ENCODE measurements around the gene TCEA3. TPM values are rescaled to one million over a fixed set of nuclear protein-coding genes. Genes with fewer than 3 reads are reported as not detected.

TCEA3 gene
- total RNA-seq, 4 donors from 2014 or later: 64.6 to 125 (median 104) TPM

- H3K27ac ChIP-seq: no peak overlapping the region
- H3K4me1 ChIP-seq: peaks cover 2 to 31% (median 5%) of the 10 kb centered on the region in 4 donors
- no peak for TF ChIP-seq POLR2A (IDR thresholded peaks at IDR 0.05)
- TF ChIP-seq, protein P1, sequence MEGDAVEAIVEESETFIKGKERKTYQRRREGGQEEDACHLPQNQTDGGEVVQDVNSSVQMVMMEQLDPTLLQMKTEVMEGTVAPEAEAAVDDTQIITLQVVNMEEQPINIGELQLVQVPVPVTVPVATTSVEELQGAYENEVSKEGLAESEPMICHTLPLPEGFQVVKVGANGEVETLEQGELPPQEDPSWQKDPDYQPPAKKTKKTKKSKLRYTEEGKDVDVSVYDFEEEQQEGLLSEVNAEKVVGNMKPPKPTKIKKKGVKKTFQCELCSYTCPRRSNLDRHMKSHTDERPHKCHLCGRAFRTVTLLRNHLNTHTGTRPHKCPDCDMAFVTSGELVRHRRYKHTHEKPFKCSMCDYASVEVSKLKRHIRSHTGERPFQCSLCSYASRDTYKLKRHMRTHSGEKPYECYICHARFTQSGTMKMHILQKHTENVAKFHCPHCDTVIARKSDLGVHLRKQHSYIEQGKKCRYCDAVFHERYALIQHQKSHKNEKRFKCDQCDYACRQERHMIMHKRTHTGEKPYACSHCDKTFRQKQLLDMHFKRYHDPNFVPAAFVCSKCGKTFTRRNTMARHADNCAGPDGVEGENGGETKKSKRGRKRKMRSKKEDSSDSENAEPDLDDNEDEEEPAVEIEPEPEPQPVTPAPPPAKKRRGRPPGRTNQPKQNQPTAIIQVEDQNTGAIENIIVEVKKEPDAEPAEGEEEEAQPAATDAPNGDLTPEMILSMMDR (IDR thresholded peaks at IDR 0.05): no peak
- no peak for DNase-seq
- H3K4me3 ChIP-seq: no peak overlapping the region
- H3K36me3 ChIP-seq: peaks cover 0 to 53% (median 0%) of the 10 kb centered on the region in 3 donors
- H3K9me3 ChIP-seq: peaks cover 0 to 44% (median 14%) of the 10 kb centered on the region in 4 donors
- no peaks in the 10 kb centered on the region for H3K27me3 ChIP-seq
These were observed 58.4 kb downstream of the TCEA3 start for GRCh38 chr1:23366146-23366545.

DNA sequence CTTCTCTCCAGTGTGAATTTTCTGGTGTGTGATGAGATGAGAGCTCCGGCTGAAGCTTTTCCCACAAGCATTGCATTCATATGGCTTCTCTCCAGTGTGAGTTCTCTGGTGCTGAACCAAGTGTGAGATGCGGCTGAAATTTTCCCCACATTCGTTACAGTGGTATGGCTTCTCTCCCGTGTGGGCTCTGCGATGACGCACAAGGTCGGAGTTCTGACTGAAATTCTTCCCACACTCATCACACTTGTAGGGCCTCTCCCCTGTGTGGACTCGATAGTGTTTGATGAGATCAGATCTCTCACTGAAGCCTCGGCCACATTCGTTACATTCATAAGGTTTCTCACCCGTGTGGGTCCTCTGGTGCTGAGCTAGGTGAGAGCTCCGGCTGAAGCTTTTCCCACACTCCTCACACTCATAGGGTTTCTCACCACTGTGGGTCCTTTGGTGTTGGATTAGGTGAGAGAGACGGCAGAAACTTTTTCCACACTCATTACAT, 62.3 kb downstream of the TCEA3 start:
- Histone ChIP-seq H3K36me3 (peaks cover 0 to 72% (median 0%) of the 10 kb centered on the region in 3 donors), H3K27ac (no peak overlapping the region), H3K27me3 (no peaks in the 10 kb centered on the region), H3K4me3 (no peak overlapping the region), H3K4me1 (peaks cover 0 to 13% (median 0%) of the 10 kb centered on the region in 4 donors), H3K9me3 (peaks cover 0 to 55% (median 15%) of the 10 kb centered on the region in 4 donors)
- no peak for DNase-seq
- TF ChIP-seq POLR2A (IDR thresholded peaks at IDR 0.05): no peak
- TF ChIP-seq, protein P1 (IDR thresholded peaks at IDR 0.05): no peak

DNA sequence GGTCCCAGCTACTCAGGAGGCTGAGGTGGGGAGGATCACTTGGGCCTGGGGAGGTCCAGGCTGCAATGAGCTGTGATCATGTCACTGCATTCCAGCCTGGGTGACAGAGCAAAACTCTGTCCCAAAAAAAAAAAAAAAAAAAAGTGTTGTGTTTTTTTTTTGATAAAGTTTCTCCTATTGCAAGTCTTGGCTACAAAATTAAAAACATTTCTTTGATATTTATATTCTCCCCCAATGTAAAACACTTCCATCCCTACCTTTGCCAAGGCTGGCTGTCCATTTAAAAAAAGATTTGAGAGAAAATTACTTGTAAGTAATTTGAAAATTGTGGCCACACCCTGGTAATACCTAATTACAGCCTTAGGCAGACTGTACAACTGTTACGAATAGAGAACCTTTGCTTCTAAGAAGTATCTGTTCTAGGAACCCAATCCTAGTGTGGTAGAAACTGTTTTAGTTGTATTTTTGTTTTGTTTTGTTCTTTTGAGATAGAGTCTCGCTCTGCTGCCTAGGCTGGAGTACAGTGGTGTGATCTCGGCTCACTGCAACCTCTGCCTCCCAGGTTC, 66.2 kb downstream of the TCEA3 start:
- no peak overlapping the region for H3K4me3 ChIP-seq
- H3K36me3 ChIP-seq: peaks cover 0 to 41% (median 0%) of the 10 kb centered on the region in 3 donors
- no peaks in the 10 kb centered on the region for H3K4me1 ChIP-seq
- H3K9me3 ChIP-seq: peaks cover 0 to 34% (median 15%) of the 10 kb centered on the region in 4 donors
- no peak for DNase-seq
- TF ChIP-seq POLR2A (IDR thresholded peaks at IDR 0.05): no peak
- TF ChIP-seq, protein P1 (IDR thresholded peaks at IDR 0.05): no peak
- H3K27me3 ChIP-seq: no peaks in the 10 kb centered on the region
- H3K27ac ChIP-seq: no peak overlapping the region

DNA sequence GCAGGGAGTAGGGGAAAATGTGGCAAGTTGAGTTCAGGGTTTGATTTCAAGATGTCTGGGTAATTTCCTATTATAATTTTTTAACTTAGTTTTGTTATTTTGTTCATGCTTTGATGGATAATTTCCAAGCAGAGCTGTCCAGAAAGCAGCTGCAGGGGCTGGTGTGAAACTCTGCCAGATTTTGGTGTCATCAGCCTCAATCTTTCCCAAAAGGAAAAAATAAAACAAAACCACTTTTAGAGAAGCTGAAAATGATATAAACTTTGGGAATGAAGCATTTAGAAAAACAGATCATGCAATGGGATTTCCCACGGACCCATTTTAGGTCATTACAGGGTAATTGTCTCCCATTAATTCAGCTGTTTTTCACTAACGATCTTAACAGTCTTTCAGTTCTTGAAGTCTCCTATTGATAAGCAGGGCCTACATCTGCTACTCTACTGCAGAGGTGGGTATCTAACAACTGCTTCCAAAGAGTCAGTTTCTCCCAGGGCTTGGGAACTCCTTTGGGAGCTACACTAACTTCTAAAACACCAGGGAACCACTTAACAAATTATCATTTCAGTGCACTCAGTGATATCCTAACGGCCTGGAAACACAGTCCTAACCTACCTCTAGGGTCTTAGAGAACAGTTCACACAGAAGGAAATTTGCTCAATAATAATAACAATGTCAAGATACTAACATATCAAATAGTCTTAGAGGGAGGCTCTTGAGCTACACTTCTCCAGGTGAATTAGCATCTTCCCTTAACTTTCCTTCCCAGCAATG, 67.2 kb downstream of the TCEA3 start:
- Histone ChIP-seq H3K4me3 (no peak overlapping the region), H3K4me1 (no peaks in the 10 kb centered on the region), H3K36me3 (peaks cover 0 to 31% (median 0%) of the 10 kb centered on the region in 3 donors), H3K9me3 (peaks cover 0 to 23% (median 7%) of the 10 kb centered on the region in 4 donors), H3K27ac (no peak overlapping the region), H3K27me3 (no peaks in the 10 kb centered on the region)
- no peak for DNase-seq
- TF ChIP-seq POLR2A (IDR thresholded peaks at IDR 0.05): no peak
- TF ChIP-seq, protein P1 (IDR thresholded peaks at IDR 0.05): no peak

DNA sequence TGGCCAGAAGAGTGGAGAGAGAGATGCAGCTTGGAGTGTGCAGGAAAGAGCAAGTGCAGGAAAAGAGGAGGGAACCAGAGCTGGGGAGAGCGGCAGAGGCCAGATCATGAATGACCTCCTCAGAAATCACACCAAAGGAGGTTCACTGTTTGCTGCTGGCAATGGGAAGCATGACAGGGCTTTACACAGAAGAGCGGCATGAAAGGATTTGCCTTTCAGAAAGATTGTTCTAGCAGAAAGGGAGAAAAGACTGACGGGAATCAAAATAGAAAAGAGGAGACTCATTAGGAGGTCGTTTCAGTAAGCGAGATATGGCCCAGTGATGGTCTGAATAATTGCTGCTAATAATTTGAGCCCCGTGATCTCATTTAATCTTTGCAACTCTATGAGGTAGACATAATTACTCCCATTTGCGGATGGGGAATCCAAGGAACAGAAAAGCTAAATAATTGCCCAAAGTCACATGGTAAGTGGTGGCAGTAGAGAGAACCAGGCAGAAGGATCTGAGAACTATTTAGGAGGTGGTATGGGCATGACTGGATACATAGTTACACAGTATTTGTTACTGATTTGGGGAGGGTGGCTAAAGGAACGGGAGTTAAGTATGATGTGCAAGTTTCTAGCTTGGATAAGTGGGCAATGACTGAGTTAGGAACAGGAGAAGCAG, 67.9 kb downstream of the TCEA3 start:
- Histone ChIP-seq H3K36me3 (peaks cover 0 to 23% (median 0%) of the 10 kb centered on the region in 3 donors), H3K4me3 (no peak overlapping the region), H3K27ac (no peak overlapping the region), H3K9me3 (peaks cover 0 to 16% (median 3%) of the 10 kb centered on the region in 4 donors), H3K27me3 (no peaks in the 10 kb centered on the region), H3K4me1 (no peaks in the 10 kb centered on the region)
- DNase-seq: no peak
- TF ChIP-seq, protein P1 (IDR thresholded peaks at IDR 0.05): no peak
- no peak for TF ChIP-seq POLR2A (IDR thresholded peaks at IDR 0.05)
